Measurements from ENCODE around the gene MRGPRF.
"Not testable (repeated sequence)": the region's sequence is repeated elsewhere in the genome, so short reads cannot be mapped to it uniquely, and the experiment has no call there.

Gene MRGPRF

GRCh38 chr11:68978931-68979594, 34.0 kb downstream of the MRGPRF start:
- TF ChIP-seq, protein P1, sequence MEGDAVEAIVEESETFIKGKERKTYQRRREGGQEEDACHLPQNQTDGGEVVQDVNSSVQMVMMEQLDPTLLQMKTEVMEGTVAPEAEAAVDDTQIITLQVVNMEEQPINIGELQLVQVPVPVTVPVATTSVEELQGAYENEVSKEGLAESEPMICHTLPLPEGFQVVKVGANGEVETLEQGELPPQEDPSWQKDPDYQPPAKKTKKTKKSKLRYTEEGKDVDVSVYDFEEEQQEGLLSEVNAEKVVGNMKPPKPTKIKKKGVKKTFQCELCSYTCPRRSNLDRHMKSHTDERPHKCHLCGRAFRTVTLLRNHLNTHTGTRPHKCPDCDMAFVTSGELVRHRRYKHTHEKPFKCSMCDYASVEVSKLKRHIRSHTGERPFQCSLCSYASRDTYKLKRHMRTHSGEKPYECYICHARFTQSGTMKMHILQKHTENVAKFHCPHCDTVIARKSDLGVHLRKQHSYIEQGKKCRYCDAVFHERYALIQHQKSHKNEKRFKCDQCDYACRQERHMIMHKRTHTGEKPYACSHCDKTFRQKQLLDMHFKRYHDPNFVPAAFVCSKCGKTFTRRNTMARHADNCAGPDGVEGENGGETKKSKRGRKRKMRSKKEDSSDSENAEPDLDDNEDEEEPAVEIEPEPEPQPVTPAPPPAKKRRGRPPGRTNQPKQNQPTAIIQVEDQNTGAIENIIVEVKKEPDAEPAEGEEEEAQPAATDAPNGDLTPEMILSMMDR (IDR thresholded peaks at IDR 0.05; ENCODE audit: extremely low read depth, missing control alignments), result no peak
- DNase-seq (ENCODE audit: low spot score), result no peak

DNA sequence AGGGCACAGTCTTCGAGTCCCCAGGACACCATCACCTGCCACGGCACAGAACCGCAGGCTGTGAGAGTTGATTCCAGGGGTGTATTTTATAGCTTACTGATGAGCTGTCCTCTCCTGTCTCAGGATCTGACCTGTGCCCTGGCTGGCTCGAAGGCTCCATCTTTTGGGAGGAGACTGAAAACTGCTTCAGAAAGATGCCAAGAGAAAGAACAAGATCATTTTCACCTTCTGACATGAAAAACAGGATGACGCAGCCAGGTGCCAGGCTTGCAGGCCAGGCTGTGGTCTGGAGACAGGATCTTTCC, 34.5 kb downstream of the MRGPRF start:
- DNase-seq (ENCODE audit: low spot score), result no peak
- TF ChIP-seq, protein P1 (IDR thresholded peaks at IDR 0.05; ENCODE audit: extremely low read depth, missing control alignments), result no peak

DNA sequence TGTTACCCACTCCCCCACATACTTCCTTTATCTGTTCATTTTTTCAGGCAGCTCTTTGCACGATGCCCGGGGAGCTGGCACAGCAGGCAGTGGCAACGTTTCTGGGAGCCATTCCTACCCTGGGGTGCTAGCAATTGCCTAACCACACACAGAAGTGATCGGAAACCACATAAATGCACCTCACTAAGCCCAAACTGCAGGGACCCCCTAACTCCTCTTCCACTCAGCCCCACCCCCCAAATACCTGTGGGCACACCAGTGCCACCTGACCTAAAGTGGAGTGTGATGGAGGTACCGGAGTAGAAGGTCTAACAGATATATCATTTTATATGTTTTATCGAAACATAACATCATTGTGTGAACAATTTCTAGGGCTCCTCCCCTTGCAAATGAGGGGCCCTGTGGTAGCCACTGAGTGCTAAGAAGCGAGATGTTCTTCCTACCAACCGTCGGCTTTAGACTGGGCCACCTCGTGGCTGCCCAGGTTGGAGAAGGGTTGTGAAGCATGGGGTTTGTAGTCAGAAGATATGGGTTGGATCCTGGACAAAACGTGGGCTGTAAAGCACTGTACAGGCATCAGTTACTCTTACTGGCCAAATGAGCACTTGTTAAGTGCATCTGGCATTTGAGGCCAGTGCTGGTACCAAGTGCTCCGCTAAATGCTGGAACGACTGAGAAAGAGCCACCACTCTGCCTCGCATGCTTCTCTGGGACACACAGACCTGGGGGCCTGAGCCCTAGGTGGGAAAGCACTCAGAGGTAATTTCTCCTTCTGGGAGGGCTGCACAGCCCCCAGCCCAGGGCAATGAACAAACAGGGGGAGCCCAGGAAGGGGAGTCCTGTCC, 35.0 kb downstream of the MRGPRF start:
- TF ChIP-seq, protein P1 (IDR thresholded peaks at IDR 0.05; ENCODE audit: extremely low read depth, missing control alignments), result no peak
- DNase-seq (ENCODE audit: low spot score), result no peak

GRCh38 chr11:68976563-68976962, 36.5 kb downstream of the MRGPRF start:
- no peak for DNase-seq (ENCODE audit: low spot score)
- TF ChIP-seq, protein P1 (IDR thresholded peaks at IDR 0.05; ENCODE audit: extremely low read depth, missing control alignments), result no peak

DNA sequence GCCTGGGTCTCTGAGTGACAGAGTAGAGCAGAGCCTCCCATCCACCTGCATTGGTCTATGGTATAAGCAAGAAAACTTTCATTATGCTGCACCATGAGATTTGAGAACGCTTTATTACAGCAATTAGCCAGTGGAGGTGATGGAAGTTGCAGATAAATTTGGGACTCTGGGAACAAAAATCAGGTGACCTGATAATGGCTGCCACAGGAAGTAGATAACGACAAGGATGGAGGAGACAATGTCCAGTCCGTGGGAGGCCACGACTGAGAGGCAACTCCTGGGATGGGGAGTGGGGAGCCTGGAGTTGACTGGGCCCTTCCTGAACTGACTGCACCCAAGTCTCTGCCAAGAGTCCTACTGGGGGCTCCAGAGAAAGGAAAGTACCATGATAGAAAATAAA, 37.0 kb downstream of the MRGPRF start:
- DNase-seq (ENCODE audit: low spot score), result no peak
- TF ChIP-seq, protein P1 (IDR thresholded peaks at IDR 0.05; ENCODE audit: extremely low read depth, missing control alignments), result no peak

- no peak for DNase-seq (ENCODE audit: low spot score)
- TF ChIP-seq, protein P1 (IDR thresholded peaks at IDR 0.05; ENCODE audit: extremely low read depth, missing control alignments), result no peak
Observed at GRCh38 chr11:68974421-68975194, 38.4 kb downstream of the MRGPRF start.

- DNase-seq (ENCODE audit: low spot score), result not testable (repeated sequence)
Observed at GRCh38 chr11:68973706-68974105, 39.3 kb downstream of the MRGPRF start.

Data from GM20000 (cell line).